Thoracic aorta endothelial cell (primary cell): ENCODE results near the gene ETV3L. TPM values are rescaled to one million over a fixed set of nuclear protein-coding genes. Genes with fewer than 3 reads are reported as not detected.

Experiments used
- total RNA-seq: library from RNA; depleted of rRNA; stranded (reverse); fragments of >200 nt; gene quantifications from 2 replicates; pipeline ENCODE4 v1.2.3, GENCODE V29; 2012

Gene ETV3L
- total RNA-seq, result not detected in 2 replicates

DNA sequence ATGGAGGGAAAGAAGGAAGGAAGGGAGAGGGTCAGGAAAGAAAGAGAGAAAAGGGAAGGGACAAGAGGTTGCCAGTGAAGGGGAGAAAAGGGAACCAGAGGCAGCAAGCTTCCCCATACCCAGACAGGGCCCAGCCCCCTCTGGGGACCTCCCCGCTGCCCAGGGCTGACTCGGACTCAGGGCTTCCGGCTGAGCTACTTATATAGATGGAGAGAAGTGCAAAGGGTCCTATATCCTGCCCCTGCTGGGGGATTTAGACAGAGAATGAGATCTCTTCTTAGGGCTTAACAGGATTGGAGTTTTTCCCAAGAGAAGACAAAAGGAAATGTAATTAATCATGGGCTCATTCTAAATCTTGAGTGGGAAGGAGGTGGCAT is at the start of gene ETV3L:
ETV3L (minus strand) TSS at position 176 of the 377 bp plus-strand sequence. CDS start 285 bp downstream, outside the sequence.

DNA sequence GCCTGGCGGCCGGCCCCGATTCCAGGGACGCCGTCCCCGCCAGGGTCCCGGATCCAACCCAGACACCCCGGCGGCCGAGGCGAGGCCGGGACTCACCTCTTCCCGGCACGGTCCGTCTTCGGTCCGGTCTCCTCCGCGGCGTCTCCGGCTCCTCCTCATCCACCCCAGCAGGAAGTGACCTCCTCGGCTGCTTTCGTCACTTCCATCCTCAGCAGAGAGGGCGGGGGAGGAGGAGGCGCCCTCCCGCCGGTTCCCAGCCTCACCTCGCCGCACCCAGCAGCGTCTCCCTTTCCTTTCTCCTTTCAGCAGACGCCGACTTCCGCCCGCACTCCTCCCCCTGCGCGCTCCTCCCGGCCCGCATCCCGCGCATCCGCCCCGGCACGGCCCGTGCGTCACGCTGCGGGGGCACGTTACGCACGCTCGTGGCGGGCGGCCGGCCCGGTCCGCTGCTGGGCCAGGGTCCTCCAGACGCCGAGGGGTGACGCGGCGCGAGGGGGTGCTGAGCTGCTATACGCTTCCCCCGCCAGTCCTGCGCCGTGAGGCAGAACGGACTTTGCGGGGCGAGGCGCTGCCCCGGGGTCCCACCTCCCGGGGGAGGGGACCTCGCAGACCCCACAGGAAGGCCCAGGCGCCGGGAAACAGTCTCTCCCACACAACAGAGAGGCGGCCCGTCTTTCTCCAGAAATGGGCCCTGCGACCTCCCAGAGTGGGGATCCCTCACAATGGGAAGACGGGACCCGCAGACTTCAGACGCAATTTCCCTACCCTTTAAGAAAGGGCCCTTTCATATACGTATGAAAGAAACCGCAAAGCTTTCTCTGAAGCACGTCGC is 38.8 kb upstream of the ETV3L start, which contains the start of gene ETV3:
ETV3 (minus strand) TSS at position 176 of the 832 bp plus-strand sequence. CDS start 2,043 bp downstream, outside the sequence.

DNA sequence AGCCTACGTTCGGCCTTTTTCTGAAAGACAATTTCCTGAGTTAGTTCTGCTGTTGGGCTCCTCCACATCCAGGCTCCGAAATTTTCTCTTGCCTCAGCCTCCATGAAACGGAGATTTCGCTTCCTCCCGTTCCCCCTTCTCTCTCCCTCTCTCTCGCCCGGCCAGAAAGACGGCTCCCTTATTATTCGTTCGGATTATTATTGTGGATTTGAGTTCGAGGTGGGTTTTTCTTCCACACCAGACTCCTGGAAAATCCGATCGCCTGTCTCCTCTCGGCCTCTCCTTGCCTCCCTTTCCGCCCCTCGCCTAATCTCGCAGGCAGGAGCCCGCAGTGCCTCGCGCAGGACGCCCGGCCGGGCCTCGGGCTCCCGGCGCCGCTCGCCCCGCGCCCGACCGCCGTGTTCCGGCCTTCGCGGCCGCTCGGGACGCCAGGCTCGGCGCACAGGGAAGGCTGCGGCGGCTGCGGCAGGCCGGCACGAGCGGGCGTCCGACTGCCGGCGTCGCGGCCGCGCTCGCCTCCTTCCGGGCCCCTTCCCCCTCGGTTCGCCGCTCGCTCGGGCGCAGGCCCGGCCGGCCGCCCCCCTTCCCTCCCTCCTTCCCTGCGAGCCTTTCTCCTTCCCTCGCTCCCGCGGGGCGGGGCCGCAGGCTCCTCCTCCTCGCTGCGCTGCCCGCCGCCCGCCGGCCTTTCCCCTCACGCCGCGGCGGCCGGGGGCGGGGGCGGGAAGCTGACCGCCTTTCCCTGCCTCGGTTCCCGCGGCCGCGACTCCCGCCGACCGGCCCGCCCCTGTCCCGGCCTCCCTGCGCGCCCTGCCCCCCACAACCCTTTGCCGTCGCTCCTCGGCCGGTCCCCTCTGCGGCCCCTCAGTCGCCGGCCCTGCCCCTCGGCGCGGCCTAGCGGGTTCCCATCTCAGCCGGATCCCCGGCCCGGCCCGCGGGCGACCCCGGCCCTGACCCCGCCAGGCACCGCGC is 54.1 kb downstream of the ETV3L start, which contains the start of gene ARHGEF11:
ARHGEF11 (minus strand) TSS at position 493 of the 969 bp plus-strand sequence. CDS start 1,412 bp downstream, outside the sequence.

Other genes starting within 250 kb of the ETV3L start
- gene INSRR, start 240.7 kb downstream of the ETV3L start, total RNA-seq, result not detected in 2 replicates
- not detected in 2 replicates for gene NTRK1, start 238.9 kb downstream of the ETV3L start, total RNA-seq
- gene PEAR1, start 206.1 kb downstream of the ETV3L start, total RNA-seq, result 45.9 and 50.5 TPM in 2 replicates
- gene LRRC71, start 179.2 kb downstream of the ETV3L start, total RNA-seq, result 0.27 and 0.36 TPM in 2 replicates
- 24.1 and 28.4 TPM in 2 replicates for gene ARHGEF11, start 54.1 kb downstream of the ETV3L start, total RNA-seq
- 18.6 and 20.6 TPM in 2 replicates for gene ETV3, start 38.6 kb upstream of the ETV3L start, total RNA-seq